ENCODE results near the gene SLC7A9.
"Not testable (repeated sequence)": the region's sequence is repeated elsewhere in the genome, so short reads cannot be mapped to it uniquely, and the experiment has no call there.

SLC7A9 gene

GRCh38 chr19:32862741-32863140, 6.8 kb downstream of the SLC7A9 start:
- DNase-seq, result no peak

- DNase-seq, result no peak
Observed at GRCh38 chr19:32862173-32862572, 7.4 kb downstream of the SLC7A9 start.

- no peak for DNase-seq
Observed at GRCh38 chr19:32861596-32861995, 8.0 kb downstream of the SLC7A9 start.

GRCh38 chr19:32859591-32859990, 10.0 kb downstream of the SLC7A9 start:
- no peak for DNase-seq

GRCh38 chr19:32858559-32858958, 11.0 kb downstream of the SLC7A9 start:
- no peak for DNase-seq

- DNase-seq, result no peak
Observed at GRCh38 chr19:32858155-32858554, 11.4 kb downstream of the SLC7A9 start.

- DNase-seq, result no peak
Observed at GRCh38 chr19:32857584-32857983, 12.0 kb downstream of the SLC7A9 start.

GRCh38 chr19:32856818-32857217, 12.7 kb downstream of the SLC7A9 start:
- not testable (repeated sequence) for DNase-seq

GRCh38 chr19:32852216-32852615, 17.4 kb downstream of the SLC7A9 start:
- no peak for DNase-seq

- not testable (repeated sequence) for DNase-seq
Observed at GRCh38 chr19:32848035-32848434, 21.5 kb downstream of the SLC7A9 start.

GRCh38 chr19:32843716-32844245, 25.8 kb downstream of the SLC7A9 start:
- DNase-seq, result no peak

GRCh38 chr19:32842061-32842460, 27.5 kb downstream of the SLC7A9 start:
- DNase-seq, result no peak

- no peak for DNase-seq
Observed at GRCh38 chr19:32837531-32837930, 32.0 kb downstream of the SLC7A9 start.

- not testable (repeated sequence) for DNase-seq
Observed at GRCh38 chr19:32833388-32833787, 36.2 kb downstream of the SLC7A9 start.

- not testable (repeated sequence) for DNase-seq
Observed at GRCh38 chr19:32832825-32833224, 36.7 kb downstream of the SLC7A9 start.

- not testable (repeated sequence) for DNase-seq
Observed at GRCh38 chr19:32832094-32832493, 37.5 kb downstream of the SLC7A9 start.

GRCh38 chr19:32831611-32832010, 38.0 kb downstream of the SLC7A9 start:
- no peak for DNase-seq

GRCh38 chr19:32830231-32831014, 39.1 kb downstream of the SLC7A9 start:
- DNase-seq, result no peak

GRCh38 chr19:32829345-32829896, 40.1 kb downstream of the SLC7A9 start:
- no peak for DNase-seq

GRCh38 chr19:32828643-32829344, 40.8 kb downstream of the SLC7A9 start:
- no peak for DNase-seq

GRCh38 chr19:32828139-32828538, 41.4 kb downstream of the SLC7A9 start:
- DNase-seq, result no peak

- no peak for DNase-seq
Observed at GRCh38 chr19:32824916-32825608, 44.5 kb downstream of the SLC7A9 start.

GRCh38 chr19:32824191-32824751, 45.3 kb downstream of the SLC7A9 start:
- no peak for DNase-seq
